K562 (cell line): ENCODE results near the gene GPRIN2. TPM values are rescaled to one million over a fixed set of nuclear protein-coding genes. Genes with fewer than 3 reads are reported as not detected.

Experiments
- ATAC-seq: fragments of 200-7000 bp; cut with Tn5 transposase; 3 replicates; pipeline ENCODE4 v1.9.1; 2020; ENCODE audit warnings: moderate library complexity
- BruUV-seq: library from RNA; stranded (reverse); fragments of 400-500 nt; replicated peaks from 2 replicates; lab custom pipeline; 2021; lab: Mats Ljungman, UMichigan
- CTCF ChIA-PET: fragments of 300-600 bp; formaldehyde crosslinking; extraction: SDS; loops from one replicate; lab custom pipeline; 2021; ENCODE audit warnings: low intra/inter-chr PET ratio; lab: Yijun Ruan, JAX
- POLR2A ChIA-PET: fragments of 300-600, 350-650 bp; sonication (Branson Sonifier 250); formaldehyde crosslinking; extraction: SDS; loops from one replicate; lab custom pipeline; 2021; ENCODE audit warnings: antibody characterized with exemption, inconsistent platforms; lab: Yijun Ruan, JAX
- DNase-seq, 4 experiments: peaks; one replicate each; pipeline versions ENCODE4 v3.0.0 to v3.0.0-alpha.2; 2011 to 2018; ENCODE audit warnings: low spot score in 3 of 4, mixed read lengths in 3 of 4; ENCODE audit errors: extremely low read depth in 1 of 4
- FAIRE-seq: peaks from 2 replicates; lab custom pipeline; 2011; peaks lifted over from hg19 to GRCh38; lab: Jason Lieb, UNC
- H2AFZ ChIP-seq: 2 replicates; pipeline ENCODE4 v1.6.0; 2011; ENCODE audit warnings: low read depth, low read length, control low read depth, inconsistent platforms
- H3K27ac ChIP-seq: fragments of 200-600 bp; 3 replicates; pipeline ENCODE4 v1.8.0; 2011; ENCODE audit warnings: low read depth, mild to moderate bottlenecking, control low read depth, inconsistent platforms, low read length, moderate library complexity, mixed read lengths; ENCODE audit errors: extremely low read depth
- H3K27me3 ChIP-seq, 2 experiments: fragments of 300-600 bp in 1 of 2; 2 replicates in 1 of 2; 3 replicates in 1 of 2; pipeline versions ENCODE4 v1.6.0 to v1.8.0; 2011; ENCODE audit warnings: inconsistent platforms in 2 of 2, low read length in 2 of 2, mild to moderate bottlenecking in 1 of 2, mixed read lengths in 1 of 2, moderate library complexity in 1 of 2; ENCODE audit not compliant: control insufficient read depth in 2 of 2, insufficient read depth in 2 of 2
- H3K36me3 ChIP-seq: fragments of 300-600 bp; 3 replicates; pipeline ENCODE4 v1.8.0; 2011; ENCODE audit warnings: mild to moderate bottlenecking, low read length, inconsistent platforms; ENCODE audit not compliant: control insufficient read depth, insufficient read depth
- H3K4me1 ChIP-seq, 2 experiments: fragments of 200-600 bp in 1 of 2; replicated peaks in 1 of 2; 2 replicates in 1 of 2; 3 replicates in 1 of 2; pipeline versions ENCODE4 v1.5.1 to v1.8.0; 2011; ENCODE audit warnings: inconsistent platforms in 2 of 2, low read length in 2 of 2, mild to moderate bottlenecking in 1 of 2, mixed read lengths in 1 of 2, moderate library complexity in 1 of 2; ENCODE audit not compliant: control insufficient read depth in 2 of 2, insufficient read depth in 2 of 2
- H3K4me2 ChIP-seq: 2 replicates; pipeline ENCODE4 v1.6.1; 2011; ENCODE audit warnings: low read length, control low read depth, inconsistent platforms, mixed read lengths; ENCODE audit not compliant: insufficient read depth
- H3K4me3 ChIP-seq: fragments of 200-600 bp; sonication (generic), shearing (Covaris generic); 2 replicates; pipeline ENCODE4 v1.5.1; 2016; ENCODE audit warnings: control low read depth, inconsistent platforms
- H3K79me2 ChIP-seq: fragments of 200-600 bp; 3 replicates; pipeline ENCODE4 v1.8.0; 2011; ENCODE audit warnings: low read length, inconsistent platforms; ENCODE audit not compliant: control insufficient read depth, insufficient read depth
- H3K9ac ChIP-seq, 2 experiments: 2 replicates each; pipeline versions ENCODE4 v1.6.0 to v1.6.1; 2011; ENCODE audit warnings: low read depth in 2 of 2, low read length in 2 of 2, control low read depth in 1 of 2, inconsistent platforms in 1 of 2, mild to moderate bottlenecking in 1 of 2, mixed read lengths in 1 of 2; ENCODE audit not compliant: insufficient read depth in 1 of 2
- H3K9me1 ChIP-seq: one replicate; pipeline ENCODE4 v1.6.0; 2011; ENCODE audit warnings: inconsistent platforms, mild to moderate bottlenecking, low read length, moderate library complexity; ENCODE audit not compliant: control insufficient read depth, insufficient read depth
- H3K9me3 ChIP-seq: replicated peaks from 2 replicates; pipeline ENCODE4 v1.5.1; 2011; ENCODE audit warnings: low read depth, low read length, inconsistent platforms; ENCODE audit not compliant: control insufficient read depth, insufficient read depth
- H4K20me1 ChIP-seq: replicated peaks from 2 replicates; pipeline ENCODE4 v1.6.1; 2011; ENCODE audit warnings: low read length, inconsistent platforms, mixed read lengths; ENCODE audit not compliant: control insufficient read depth, insufficient read depth
- CHD2 ChIP-seq: IDR thresholded peaks from 2 replicates; pipeline ENCODE4 v1.6.1; 2011; ENCODE audit warnings: low read depth, low read length
- CHD4 ChIP-seq: fragments of 200-600 bp; sonication (generic); IDR thresholded peaks from 3 replicates; pipeline ENCODE4 v1.6.1; 2012; ENCODE audit warnings: low read depth, mild to moderate bottlenecking, mixed read lengths, low read length, inconsistent platforms; ENCODE audit not compliant: insufficient read depth, insufficient replicate concordance, poor library complexity, severe bottlenecking
- GABPB2 ChIP-seq: fragments of 250-450 bp; sonication (Bioruptor Pico); conservative IDR thresholded peaks from 2 replicates; pipeline ENCODE4 v1.5.1; 2021; ENCODE audit warnings: mild to moderate bottlenecking
- KLF13 ChIP-seq: fragments of 450-650 bp; IDR thresholded peaks from 2 replicates; pipeline ENCODE4 v1.6.1; 2016; ENCODE audit warnings: missing genetic modification characterization, low read depth, mild to moderate bottlenecking, missing compliant biosample characterization, moderate library complexity, borderline replicate concordance
- ZNF354B ChIP-seq: fragments of 250-450 bp; sonication (Bioruptor Pico); IDR thresholded peaks from 2 replicates; pipeline ENCODE4 v1.4.0; 2020
- WGBS: fragments of 100-300 bp; shearing (Covaris generic); methylation state at CpG from one replicate; pipeline ENCODE4 v1.1.6; 2016; ENCODE audit warnings: low coverage, mixed read lengths; ENCODE audit not compliant: insufficient coverage; ENCODE audit errors: missing lambda C conversion rate; 5-methylcytosine and 5-hydroxymethylcytosine counted together
- in situ Hi-C: fragments of 300-500 bp; cut with MboI; formaldehyde crosslinking; loops from 4 replicates; pipeline ENCODE4 v1.15.0; 2018; ENCODE audit warnings: inconsistent platforms, mixed read lengths
- intact Hi-C: fragments of 100-400 bp; cut with micrococcal nuclease; formaldehyde crosslinking; loops from 2 replicates; pipeline ENCODE4 v1.14.2; 2022
- polyA plus RNA-seq, 8 experiments: library from polyadenylated mRNA; depleted of rRNA in 4 of 8; stranded (reverse) in 5 of 8; unstranded in 3 of 8; fragments of >200 nt; fragmentation: Nextera tagmentation in 2 of 8; fragmentation: Illumina TruSeq in 1 of 8; extraction: Ambion mirVana in 2 of 8; extraction: Trizol in 1 of 8; gene quantifications; 2 replicates each; pipeline versions ENCODE4 v1.2.1 to v1.2.3, GENCODE V29; 2011 to 2014; ENCODE audit warnings: inconsistent platforms in 1 of 8, missing spikeins in 1 of 8
- total RNA-seq, 7 experiments: library from RNA; depleted of rRNA in 6 of 7; stranded (reverse); fragments of >200 nt in 6 of 7; fragmentation: Illumina TruSeq in 2 of 7; extraction: Trizol in 2 of 7; gene quantifications; 2 replicates each; pipeline versions ENCODE4 v1.2.1 to v1.2.3, GENCODE V29; 2011 to 2021; ENCODE audit warnings: low replicate concordance in 1 of 7

The GPRIN2 gene
- total and polyA plus RNA-seq, 9 of the 15 experiments (the other 6 are each of a cell fraction or from before 2014, with no cell fraction given), result not detected

DNA sequence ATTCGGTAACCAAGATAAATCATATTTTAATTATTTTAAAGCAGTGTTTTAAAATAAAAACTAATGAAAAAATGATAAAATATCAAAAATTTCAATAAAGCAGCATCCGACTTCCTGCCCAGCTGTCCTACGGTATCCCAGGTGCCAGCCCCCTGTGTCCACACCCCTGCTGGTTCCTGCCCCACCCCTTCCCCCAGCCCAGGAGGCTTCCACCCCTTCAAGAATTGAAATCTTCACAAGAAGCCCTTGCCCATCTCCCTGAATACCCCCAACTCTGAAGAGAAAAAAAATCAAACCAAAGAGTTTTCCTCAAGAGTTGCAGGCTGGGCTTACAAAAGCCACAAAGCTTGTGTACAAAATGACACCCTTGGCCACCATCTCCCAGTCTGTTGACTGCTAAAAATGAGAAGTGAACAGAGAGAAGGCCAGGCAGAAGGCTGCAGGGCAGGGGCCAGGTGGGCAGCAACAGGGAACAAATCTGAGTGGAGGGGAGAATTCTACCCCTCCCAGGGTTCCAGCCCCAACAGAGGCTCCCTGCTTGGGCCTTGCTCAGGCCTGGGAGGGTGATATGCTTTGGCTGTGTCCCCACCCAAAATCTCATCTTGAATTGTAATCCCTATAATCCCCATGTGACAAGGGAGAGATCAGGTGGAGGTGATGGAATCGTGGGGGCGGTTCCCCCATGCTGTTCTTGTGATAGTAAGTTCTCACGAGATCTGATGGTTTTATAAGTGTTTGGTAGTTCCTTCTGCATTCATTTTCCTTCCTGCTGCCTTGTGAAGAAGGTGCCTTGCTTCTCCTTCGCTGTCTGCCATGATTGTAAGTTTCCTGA lies 14.5 kb downstream of the GPRIN2 start:
- intact Hi-C loops, result no loop called here
- H3K79me2 ChIP-seq, result no peaks in the 10 kb centered on the region
- H3K4me2 ChIP-seq, result no peak overlapping the region
- 15% methylated on average over 7 of the region's 7 CpGs for WGBS
- DNase-seq (no peak), FAIRE-seq (no peak), ATAC-seq (peak; percentile 3; the same call in 2 of the 3 replicates)
- H2AFZ ChIP-seq, result no peak overlapping the region
- H3K9me1 ChIP-seq, result no peaks in the 10 kb centered on the region
- H3K4me3 ChIP-seq, result no peak overlapping the region
- no peak for TF ChIP-seq CHD4
- no peak for TF ChIP-seq ZNF354B
- TF ChIP-seq CHD2, result peak; percentile 46; the same call in 1 of the 2 replicates
- TF ChIP-seq GABPB2, result no peak
- TF ChIP-seq KLF13 (tag), result 0 out of 2 replicates have a peak, but pooled peaks have one; percentile 23
- ChIA-PET POLR2A (no interaction called here), CTCF (no interaction called here)
- H3K9ac ChIP-seq, result no peak overlapping the region
- no peak overlapping the region for H3K27ac ChIP-seq
- peaks cover 28 to 59% of the 10 kb centered on the region in 2 experiments for H3K27me3 ChIP-seq
- peaks cover 23% of the 10 kb centered on the region for H4K20me1 ChIP-seq
- H3K9me3 ChIP-seq, result no peaks in the 10 kb centered on the region
- in situ Hi-C loops, result no loop called here
- peaks cover 0 to 6% of the 10 kb centered on the region in 2 experiments; a peak in 2 of 5 replicates for H3K4me1 ChIP-seq
- BruUV-seq, result no TSS peak
- H3K36me3 ChIP-seq, result no peaks in the 10 kb centered on the region
